Upper lobe of left lung (tissue), 4 donors: Measurements from ENCODE around the gene PDYN.

Experiments used
- CTCF ChIP-seq, 6 experiments: fragments of 450-650 bp in 4 of 6; fragments of 200-600 bp in 2 of 6; sonication (generic) in 2 of 6; IDR thresholded peaks; one replicate each; pipeline ENCODE4 v1.5.1; 2016 to 2019; ENCODE audit warnings: antibody characterized with exemption in 6 of 6
- EP300 ChIP-seq, 4 donors: sonication (generic); formaldehyde crosslinking; IDR thresholded peaks; one replicate each; pipeline ENCODE4 v1.5.1; 2017; ENCODE audit warnings: antibody characterized with exemption in 4 of 4, control low read depth in 2 of 4
- POLR2A ChIP-seq, 4 donors: fragments of 450-650 bp; IDR thresholded peaks; one replicate each; pipeline ENCODE4 v1.5.1; 2016 to 2017; ENCODE audit warnings: antibody characterized with exemption in 4 of 4, mild to moderate bottlenecking in 2 of 4
- POLR2AphosphoS5 ChIP-seq, 2 donors: sonication (generic); formaldehyde crosslinking; IDR thresholded peaks; one replicate each; pipeline ENCODE4 v1.5.1; 2017; ENCODE audit warnings: antibody characterized with exemption in 2 of 2

DNA sequence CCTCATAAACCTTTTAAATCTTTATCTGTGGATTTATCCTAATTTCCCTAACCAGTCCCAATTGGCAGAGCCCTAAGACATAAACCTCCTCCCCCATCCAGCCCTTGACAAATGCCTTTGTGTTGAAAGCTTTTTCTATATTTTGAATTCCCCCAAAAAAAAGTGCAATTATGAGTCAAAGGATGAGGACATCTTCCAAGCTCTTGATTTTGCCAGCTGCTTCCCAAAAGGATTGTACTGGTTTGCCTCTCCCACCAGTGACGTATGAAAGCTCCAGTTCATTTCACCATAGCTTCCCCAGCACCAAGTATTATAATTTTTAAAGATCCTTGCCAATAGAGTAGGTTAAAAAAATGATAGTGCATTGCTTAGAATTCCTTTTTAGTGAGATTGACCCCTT, 59.7 kb downstream of the PDYN start:
- TF ChIP-seq CTCF (IDR thresholded peaks at IDR 0.05) (no peak), EP300 (IDR thresholded peaks at IDR 0.05) (no peak), POLR2A (IDR thresholded peaks at IDR 0.05) (no peak), POLR2AphosphoS5 (IDR thresholded peaks at IDR 0.05) (peak in 1 of 2 donors; percentile 7)
